HPDE6-E6E7 (cell line): ENCODE measurements around the gene GALNTL6.
"Not testable (repeated sequence)": the region's sequence is repeated elsewhere in the genome, so short reads cannot be mapped to it uniquely, and the experiment has no call there.

Experiments
- DNase-seq: peaks from one replicate; pipeline ENCODE4 v3.0.0; 2011; ENCODE audit warnings: missing footprints; ENCODE audit errors: extremely low spot score

Gene GALNTL6

GRCh38 chr4:172660251-172660650, 847.0 kb downstream of the GALNTL6 start:
- DNase-seq = no peak

- no peak for DNase-seq
Observed at GRCh38 chr4:172662113-172662512, 848.9 kb downstream of the GALNTL6 start.

GRCh38 chr4:172666711-172667368, 853.6 kb downstream of the GALNTL6 start:
- DNase-seq = no peak

GRCh38 chr4:172674811-172675210, 861.6 kb downstream of the GALNTL6 start:
- DNase-seq = no peak

DNA sequence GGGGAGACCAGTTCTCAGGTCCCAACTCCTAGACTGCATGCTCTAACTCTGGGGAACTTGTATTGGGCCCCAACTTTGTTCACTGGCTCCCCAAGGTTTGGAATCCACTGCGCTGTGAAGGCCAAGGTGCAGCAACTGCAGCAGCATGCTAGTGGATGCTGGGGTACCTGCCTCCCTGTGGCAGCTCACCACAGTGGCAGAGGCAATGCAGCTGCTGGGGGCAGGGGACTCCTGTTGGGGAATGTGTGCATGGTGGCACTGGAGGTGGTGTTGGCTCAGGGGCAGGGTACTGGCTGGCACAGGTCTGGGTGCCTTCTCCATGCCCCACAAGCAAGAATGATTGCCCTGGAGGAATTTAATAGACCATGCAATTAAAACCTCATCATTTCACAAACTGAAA, 862.0 kb downstream of the GALNTL6 start:
- DNase-seq = no peak

- no peak for DNase-seq
Observed at GRCh38 chr4:172680691-172681090, 867.5 kb downstream of the GALNTL6 start.

DNA sequence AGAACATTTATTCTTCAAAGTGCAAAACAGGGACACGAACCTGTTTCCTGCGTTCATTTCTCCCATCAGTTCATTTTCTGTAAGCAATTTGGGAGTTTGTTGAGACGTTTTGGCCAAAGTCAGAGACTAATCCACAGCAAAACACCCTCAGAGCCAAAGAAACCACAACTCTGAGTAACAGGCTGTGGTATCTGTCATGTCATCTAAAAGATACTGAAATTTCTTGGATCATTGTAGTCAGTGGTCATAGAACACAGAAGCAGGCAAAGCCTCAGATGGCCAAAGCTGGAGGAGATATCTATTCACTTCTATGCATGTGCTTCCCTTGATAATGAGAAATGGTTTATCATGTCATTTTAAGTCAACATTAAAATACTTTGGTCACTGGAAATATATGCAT, 869.8 kb downstream of the GALNTL6 start:
- DNase-seq = no peak

DNA sequence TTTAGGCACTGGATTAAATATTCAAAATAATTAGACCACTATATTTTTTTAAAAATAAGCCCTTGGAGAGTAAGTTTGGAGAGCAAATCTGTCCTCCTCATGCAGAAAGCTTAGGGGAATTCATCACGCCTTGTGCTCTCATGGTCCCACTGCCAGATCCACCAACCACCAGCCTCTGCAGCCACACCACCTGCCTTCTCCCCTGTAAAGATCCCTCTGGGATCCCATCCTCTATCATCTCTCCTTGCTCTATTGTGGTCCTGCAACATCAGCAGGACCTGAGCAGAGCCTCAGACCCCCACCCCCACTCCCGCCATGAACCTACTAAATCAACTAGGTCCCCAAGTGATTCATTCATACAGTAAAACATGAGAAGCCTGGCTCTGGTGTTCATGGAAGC, 872.8 kb downstream of the GALNTL6 start:
- no peak for DNase-seq

DNA sequence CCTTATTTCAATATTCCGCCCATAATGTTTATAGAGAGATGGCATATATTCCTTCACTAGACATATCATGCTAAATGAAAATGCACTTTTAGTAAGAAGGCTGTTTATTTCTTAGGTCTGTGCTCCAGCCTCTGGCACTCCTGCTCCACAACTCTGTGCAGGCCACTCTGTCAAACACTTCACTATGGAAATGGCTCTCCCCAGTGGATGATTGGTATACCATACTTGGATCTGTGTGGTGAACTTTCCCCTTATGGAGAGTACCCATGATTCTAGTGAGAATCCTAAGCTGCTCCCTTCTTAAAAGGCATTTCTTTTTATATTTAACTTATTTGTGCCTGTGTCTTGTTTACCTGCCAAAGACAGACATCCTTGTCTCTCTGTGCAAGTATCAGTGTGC, 875.3 kb downstream of the GALNTL6 start:
- no peak for DNase-seq

DNA sequence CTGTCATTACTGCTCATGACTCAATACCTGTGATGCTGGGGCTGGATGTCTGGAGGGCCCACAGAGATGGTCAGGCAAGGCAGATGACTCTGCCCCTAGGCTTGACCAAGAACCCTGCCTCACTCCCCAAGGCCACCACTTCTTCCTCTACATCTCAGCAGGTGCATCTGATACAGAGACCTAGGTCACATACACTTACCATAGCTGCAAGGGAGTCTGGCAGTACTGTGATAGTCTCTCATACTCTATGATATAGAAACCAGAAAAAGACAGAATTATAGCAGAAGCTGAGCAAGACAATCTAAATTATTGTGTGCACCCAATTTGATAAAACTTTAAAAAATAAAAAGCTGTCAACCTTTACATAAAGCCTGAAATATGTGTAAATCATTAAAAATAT, 878.3 kb downstream of the GALNTL6 start:
- no peak for DNase-seq

DNA sequence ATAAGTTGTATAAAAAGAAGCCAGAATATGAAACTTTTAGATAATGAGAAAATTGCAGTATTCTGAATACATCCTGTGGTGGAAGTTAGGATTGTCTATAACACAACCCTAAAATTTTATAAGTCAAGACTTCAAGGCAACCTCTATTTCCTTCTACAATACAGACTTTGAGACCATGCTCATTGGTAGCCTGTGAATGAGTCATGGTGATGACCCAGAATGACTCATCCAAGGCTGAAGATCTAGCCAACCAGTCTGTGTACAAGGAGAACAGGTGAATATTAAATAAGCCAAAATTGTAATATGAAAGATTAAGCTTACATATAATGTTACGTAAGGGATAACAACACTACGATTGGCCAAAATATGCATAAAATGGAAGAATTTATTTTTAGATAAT, 879.5 kb downstream of the GALNTL6 start:
- DNase-seq = no peak

DNA sequence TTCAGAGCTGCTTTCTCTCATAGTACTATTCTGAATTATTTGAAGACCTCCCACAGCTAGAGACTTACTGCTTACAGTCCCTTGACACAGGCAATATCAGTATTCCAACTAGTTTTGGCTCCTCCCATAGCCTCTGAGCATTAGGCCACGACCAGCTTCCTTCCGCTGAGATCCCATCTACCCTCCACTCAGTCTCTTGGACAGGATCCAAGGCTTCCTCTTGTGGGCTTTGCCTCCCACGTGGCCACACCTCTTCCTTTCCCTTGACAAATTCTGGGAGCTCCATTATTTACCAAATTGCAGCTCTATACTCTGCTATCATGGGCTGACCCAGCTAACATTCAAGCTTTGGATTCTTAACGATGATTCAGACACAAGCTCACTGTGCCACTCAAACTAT, 885.1 kb downstream of the GALNTL6 start:
- no peak for DNase-seq

GRCh38 chr4:172705565-172705964, 892.4 kb downstream of the GALNTL6 start:
- DNase-seq = no peak

DNA sequence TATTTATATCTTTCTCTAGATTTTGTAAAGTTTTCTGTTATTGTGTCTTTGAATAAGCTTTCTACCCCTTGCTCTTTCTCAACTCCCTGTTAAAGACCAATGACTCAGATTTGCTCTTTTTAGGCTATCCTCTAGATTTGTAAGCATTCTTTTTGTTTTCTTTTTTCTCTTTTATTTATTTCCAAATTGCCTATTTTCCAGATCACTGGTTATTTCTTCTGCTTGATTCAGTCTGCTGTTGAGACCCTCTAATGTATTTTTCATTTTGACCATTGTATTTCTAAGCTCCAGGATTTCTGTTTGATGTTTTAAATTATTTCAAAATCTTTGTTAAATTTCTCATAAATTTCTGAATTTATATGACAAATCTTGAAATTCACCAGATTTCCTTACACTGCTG, 892.8 kb downstream of the GALNTL6 start:
- DNase-seq = no peak

DNA sequence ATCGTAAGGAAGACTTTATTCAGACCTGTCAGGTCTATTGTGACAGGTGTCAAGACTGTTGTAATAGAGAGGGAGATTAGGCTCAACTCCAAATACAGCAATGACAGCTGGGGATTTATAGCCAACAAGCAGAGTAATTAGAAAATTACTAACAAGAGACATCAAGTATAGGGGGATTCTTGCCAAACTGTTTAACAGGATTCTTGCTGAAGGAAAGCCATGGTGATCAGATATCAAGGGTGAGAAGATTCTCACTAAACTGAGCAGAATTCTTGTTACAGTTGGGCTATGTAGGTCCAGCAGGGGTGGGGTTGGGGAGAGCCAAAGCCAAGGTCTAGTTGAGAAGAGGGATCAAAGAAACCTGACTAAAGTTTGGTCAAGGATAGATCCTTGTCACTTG, 894.4 kb downstream of the GALNTL6 start:
- no peak for DNase-seq

DNA sequence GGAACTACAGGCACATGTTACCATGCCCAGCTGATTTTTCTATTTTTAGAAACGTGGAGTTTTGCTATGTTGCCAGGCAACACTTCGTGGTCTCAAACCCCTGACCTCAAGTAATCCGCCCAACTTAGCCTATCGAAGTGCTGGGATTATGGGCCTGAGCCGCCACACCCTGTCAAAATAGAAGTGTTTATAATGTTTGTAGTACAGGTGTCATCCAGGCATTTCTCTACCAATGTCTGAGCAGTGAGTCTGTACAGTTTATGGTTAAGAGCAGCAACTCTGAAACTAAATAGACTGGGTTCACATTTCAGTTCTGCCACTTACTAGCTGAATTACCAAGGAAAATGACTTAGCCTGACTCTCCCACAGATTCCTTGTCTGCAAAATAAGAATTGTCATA, 895.0 kb downstream of the GALNTL6 start:
- DNase-seq = no peak

- DNase-seq = no peak
Observed at GRCh38 chr4:172709376-172709775, 896.2 kb downstream of the GALNTL6 start.

DNA sequence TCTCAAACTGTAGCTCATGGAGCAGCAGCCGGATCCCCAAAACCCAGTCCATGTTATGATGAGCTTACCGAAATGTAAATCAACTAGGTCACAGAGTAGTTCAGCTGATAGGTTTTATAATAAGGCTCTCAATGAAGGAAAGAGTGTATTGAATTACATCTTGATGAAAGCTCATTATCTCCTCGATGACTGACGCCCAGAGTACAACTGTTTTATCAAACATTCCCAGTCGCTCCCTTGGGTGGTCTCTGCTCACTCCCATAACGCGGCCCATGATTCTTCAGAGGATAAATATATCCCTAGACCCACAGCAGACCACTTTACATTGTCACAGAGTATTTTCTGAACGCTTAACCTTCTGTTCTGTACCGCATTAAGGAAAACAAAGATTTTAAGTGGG, 903.1 kb downstream of the GALNTL6 start:
- no peak for DNase-seq

GRCh38 chr4:172721659-172722058, 908.5 kb downstream of the GALNTL6 start:
- no peak for DNase-seq

DNA sequence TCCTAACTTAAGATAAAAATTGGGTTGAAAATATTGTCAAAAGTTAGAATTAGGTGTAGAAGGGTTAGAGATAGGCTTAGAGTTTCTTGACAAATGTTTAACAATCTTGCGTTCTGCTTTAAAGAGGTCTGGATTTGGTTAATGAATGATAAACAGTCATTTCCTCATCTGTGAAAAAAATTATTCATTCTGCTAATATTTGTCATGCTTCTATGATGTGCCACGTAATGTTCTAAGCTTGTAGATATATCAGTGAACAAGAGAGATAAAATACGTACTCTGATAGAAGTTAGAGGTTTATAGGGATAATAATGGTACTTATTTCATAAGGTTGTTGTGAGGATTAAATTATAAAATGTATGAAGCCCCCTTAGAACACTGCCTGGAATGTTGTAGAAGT, 912.4 kb downstream of the GALNTL6 start:
- no peak for DNase-seq

- DNase-seq = no peak
Observed at GRCh38 chr4:172726001-172726423, 912.8 kb downstream of the GALNTL6 start.

DNA sequence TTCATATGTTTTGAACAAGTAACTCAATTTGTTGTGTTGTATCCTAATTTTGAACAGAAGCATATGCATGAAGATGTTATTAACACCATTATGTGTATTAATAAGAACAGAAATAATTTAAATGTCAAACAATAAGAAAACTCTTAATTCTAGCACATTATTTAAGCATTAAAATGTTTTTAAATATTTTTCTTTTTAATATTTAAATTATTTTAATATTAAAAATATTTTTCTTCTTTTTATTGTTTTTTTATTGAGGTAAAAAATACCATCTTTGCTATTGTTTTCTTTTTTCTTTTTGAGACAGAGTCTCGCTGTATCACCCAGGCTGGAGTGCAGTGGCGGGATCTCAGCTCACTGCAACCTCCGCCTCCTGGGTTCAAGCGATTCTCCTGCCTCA, 914.4 kb downstream of the GALNTL6 start:
- DNase-seq = no peak

- DNase-seq = not testable (repeated sequence)
Observed at GRCh38 chr4:172733645-172734044, 920.4 kb downstream of the GALNTL6 start.

DNA sequence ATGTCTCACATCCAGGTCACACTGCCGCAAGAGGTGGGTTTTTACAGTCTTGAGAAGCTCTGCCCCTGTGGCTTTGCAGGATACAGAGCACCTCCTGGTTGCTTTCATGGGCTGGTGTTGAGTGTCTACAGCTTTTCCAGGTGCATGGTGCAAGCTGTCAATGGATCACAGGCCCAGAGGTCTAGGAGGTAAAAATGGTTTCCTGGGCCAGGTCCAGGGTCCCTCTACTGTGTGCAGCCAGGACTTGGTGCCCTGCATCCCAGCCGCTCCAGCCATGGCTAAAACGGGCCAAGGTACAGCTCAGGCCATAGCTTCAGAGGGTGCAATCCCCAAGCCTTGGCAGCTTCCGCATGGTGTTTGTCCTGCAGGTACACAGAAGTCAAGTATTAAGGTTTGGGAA, 921.4 kb downstream of the GALNTL6 start:
- DNase-seq = no peak
